Measurements from ENCODE around the gene DOCK10.
"Not testable (repeated sequence)": the region's sequence is repeated elsewhere in the genome, so short reads cannot be mapped to it uniquely, and the experiment has no call there.

DOCK10 gene

GRCh38 chr2:224922142-224922727 is 120.0 kb downstream of the DOCK10 start:
- DNase-seq (ENCODE audit: low read depth, low spot score) = no peak

GRCh38 chr2:224919472-224920110 is 122.7 kb downstream of the DOCK10 start:
- no peak for DNase-seq (ENCODE audit: low read depth, low spot score)

- no peak for DNase-seq (ENCODE audit: low read depth, low spot score)
Measured at GRCh38 chr2:224918626-224919471, 123.4 kb downstream of the DOCK10 start.

- DNase-seq (ENCODE audit: low read depth, low spot score) = not testable (repeated sequence)
Measured at GRCh38 chr2:224917246-224917645, 125.0 kb downstream of the DOCK10 start.

- no peak for DNase-seq (ENCODE audit: low read depth, low spot score)
Measured at GRCh38 chr2:224915136-224915535, 127.1 kb downstream of the DOCK10 start.

- no peak for DNase-seq (ENCODE audit: low read depth, low spot score)
Measured at GRCh38 chr2:224910574-224910925, 131.7 kb downstream of the DOCK10 start.

- DNase-seq (ENCODE audit: low read depth, low spot score) = no peak
Measured at GRCh38 chr2:224909885-224910573, 132.2 kb downstream of the DOCK10 start.

- no peak for DNase-seq (ENCODE audit: low read depth, low spot score)
Measured at GRCh38 chr2:224908818-224909217, 133.4 kb downstream of the DOCK10 start.

GRCh38 chr2:224904381-224904780 is 137.9 kb downstream of the DOCK10 start:
- DNase-seq (ENCODE audit: low read depth, low spot score) = no peak

GRCh38 chr2:224903621-224904020 is 138.6 kb downstream of the DOCK10 start:
- no peak for DNase-seq (ENCODE audit: low read depth, low spot score)

GRCh38 chr2:224901121-224901676 is 141.1 kb downstream of the DOCK10 start:
- no peak for DNase-seq (ENCODE audit: low read depth, low spot score)

GRCh38 chr2:224895377-224895776 is 146.9 kb downstream of the DOCK10 start:
- no peak for DNase-seq (ENCODE audit: low read depth, low spot score)

- no peak for DNase-seq (ENCODE audit: low read depth, low spot score)
Measured at GRCh38 chr2:224894356-224894755, 147.9 kb downstream of the DOCK10 start.

GRCh38 chr2:224893848-224894247 is 148.4 kb downstream of the DOCK10 start:
- no peak for DNase-seq (ENCODE audit: low read depth, low spot score)

- no peak for DNase-seq (ENCODE audit: low read depth, low spot score)
Measured at GRCh38 chr2:224892574-224893204, 149.6 kb downstream of the DOCK10 start.

- no peak for DNase-seq (ENCODE audit: low read depth, low spot score)
Measured at GRCh38 chr2:224890372-224890771, 151.9 kb downstream of the DOCK10 start.

GRCh38 chr2:224887141-224887540 is 155.1 kb downstream of the DOCK10 start:
- no peak for DNase-seq (ENCODE audit: low read depth, low spot score)

GRCh38 chr2:224885836-224886547 is 156.3 kb downstream of the DOCK10 start:
- peak; percentile 28 for DNase-seq (ENCODE audit: low read depth, low spot score)

GRCh38 chr2:224885291-224885690 is 157.0 kb downstream of the DOCK10 start:
- no peak for DNase-seq (ENCODE audit: low read depth, low spot score)

- DNase-seq (ENCODE audit: low read depth, low spot score) = no peak
Measured at GRCh38 chr2:224884188-224884587, 158.1 kb downstream of the DOCK10 start.

- no peak for DNase-seq (ENCODE audit: low read depth, low spot score)
Measured at GRCh38 chr2:224883700-224884099, 158.6 kb downstream of the DOCK10 start.

Measured in smooth muscle cell of the brain vasculature (primary cell).